ENCODE measurements around the gene PLXNC1.
A peak's percentile ranks its signal among the peaks of the same experiment; 100 is the strongest.

PLXNC1 gene

GRCh38 chr12:94297096-94297699 lies 148.8 kb downstream of the PLXNC1 start:
- H4K91ac ChIP-seq (ENCODE audit: low read depth, low read length) = no peak overlapping the region
- no peaks in the 10 kb centered on the region for H3K79me2 ChIP-seq (ENCODE audit: control insufficient read depth, insufficient read depth, low read length, poor library complexity)
- WGBS (ENCODE audit: extremely low coverage, insufficient coverage, insufficient read length) = no CpG with 5 or more reads among the region's 6 CpGs
- no peak overlapping the region for H2AFZ ChIP-seq (ENCODE audit: insufficient read depth, low read length, poor library complexity)
- H2BK5ac ChIP-seq (ENCODE audit: low read depth, low read length, poor library complexity) = no peak overlapping the region
- H4K8ac ChIP-seq (ENCODE audit: low read depth, low read length) = no peak overlapping the region
- H3K9me3 ChIP-seq (ENCODE audit: insufficient read depth, low read depth, low read length) = no peaks in the 10 kb centered on the region
- no peak overlapping the region for H3K4me3 ChIP-seq (ENCODE audit: low read depth, low read length)
- H3K36me3 ChIP-seq (ENCODE audit: control insufficient read depth in 1 of 2, insufficient read depth in 2 of 2, low read length in 2 of 2) = no peaks in the 10 kb centered on the region
- no peak overlapping the region for H3K14ac ChIP-seq (ENCODE audit: low read length)
- H2BK12ac ChIP-seq (ENCODE audit: low read length) = no peak overlapping the region
- no peaks in the 10 kb centered on the region for H3K27me3 ChIP-seq (ENCODE audit: insufficient read depth, low read length)
- no peak overlapping the region for H3K4ac ChIP-seq (ENCODE audit: low read depth, low read length)
- no peak overlapping the region for H2BK120ac ChIP-seq (ENCODE audit: insufficient read depth, low read length, poor library complexity)
- H3K27ac ChIP-seq (ENCODE audit: low read depth, low read length) = no peak overlapping the region
- no peak for DNase-seq
- no peak overlapping the region for H4K12ac ChIP-seq (ENCODE audit: low read depth, low read length)
- no peak overlapping the region for H3K9ac ChIP-seq (ENCODE audit: low read length)
- no peak overlapping the region for H3K18ac ChIP-seq (ENCODE audit: low read length)
- peaks cover 5 to 9% of the 10 kb centered on the region in 2 experiments for H3K4me1 ChIP-seq (ENCODE audit: control insufficient read depth in 1 of 2, insufficient read depth in 2 of 2, low read length in 2 of 2)
- H3K23ac ChIP-seq (ENCODE audit: low read length) = no peak overlapping the region
- no peaks in the 10 kb centered on the region for H3K79me1 ChIP-seq (ENCODE audit: low read length)
- no peak overlapping the region for H2AK5ac ChIP-seq (ENCODE audit: low read length)
- no peak overlapping the region for H3K4me2 ChIP-seq (ENCODE audit: low read length)

- H3K4me2 ChIP-seq (ENCODE audit: low read length) = no peak overlapping the region
- H4K91ac ChIP-seq (ENCODE audit: low read depth, low read length) = no peak overlapping the region
- H3K14ac ChIP-seq (ENCODE audit: low read length) = no peak overlapping the region
- H2AK5ac ChIP-seq (ENCODE audit: low read length) = no peak overlapping the region
- DNase-seq = no peak
- H3K4me1 ChIP-seq (ENCODE audit: control insufficient read depth in 1 of 2, insufficient read depth in 2 of 2, low read length in 2 of 2) = peaks cover 5 to 9% of the 10 kb centered on the region in 2 experiments
- H3K79me2 ChIP-seq (ENCODE audit: control insufficient read depth, insufficient read depth, low read length, poor library complexity) = no peaks in the 10 kb centered on the region
- no peaks in the 10 kb centered on the region for H3K79me1 ChIP-seq (ENCODE audit: low read length)
- no peak overlapping the region for H2BK12ac ChIP-seq (ENCODE audit: low read length)
- no peaks in the 10 kb centered on the region for H3K36me3 ChIP-seq (ENCODE audit: control insufficient read depth in 1 of 2, insufficient read depth in 2 of 2, low read length in 2 of 2)
- no peak overlapping the region for H3K9ac ChIP-seq (ENCODE audit: low read length)
- no peak overlapping the region for H3K4me3 ChIP-seq (ENCODE audit: low read depth, low read length)
- no peak overlapping the region for H2BK120ac ChIP-seq (ENCODE audit: insufficient read depth, low read length, poor library complexity)
- no peak overlapping the region for H2AFZ ChIP-seq (ENCODE audit: insufficient read depth, low read length, poor library complexity)
- H4K8ac ChIP-seq (ENCODE audit: low read depth, low read length) = no peak overlapping the region
- H4K12ac ChIP-seq (ENCODE audit: low read depth, low read length) = no peak overlapping the region
- H2BK5ac ChIP-seq (ENCODE audit: low read depth, low read length, poor library complexity) = no peak overlapping the region
- H3K27ac ChIP-seq (ENCODE audit: low read depth, low read length) = no peak overlapping the region
- H3K18ac ChIP-seq (ENCODE audit: low read length) = no peak overlapping the region
- H3K4ac ChIP-seq (ENCODE audit: low read depth, low read length) = no peak overlapping the region
- no peak overlapping the region for H3K23ac ChIP-seq (ENCODE audit: low read length)
- H3K27me3 ChIP-seq (ENCODE audit: insufficient read depth, low read length) = no peaks in the 10 kb centered on the region
- WGBS (ENCODE audit: extremely low coverage, insufficient coverage, insufficient read length) = no CpG with 5 or more reads among the region's 2 CpGs
- no peaks in the 10 kb centered on the region for H3K9me3 ChIP-seq (ENCODE audit: insufficient read depth, low read depth, low read length)
Measured at GRCh38 chr12:94297876-94298505, 149.6 kb downstream of the PLXNC1 start.

GRCh38 chr12:94299846-94300245 lies 151.5 kb downstream of the PLXNC1 start:
- Histone ChIP-seq H4K12ac (ENCODE audit: low read depth, low read length) (no peak overlapping the region), H3K18ac (ENCODE audit: low read length) (no peak overlapping the region), H3K4me2 (ENCODE audit: low read length) (no peak overlapping the region), H3K4ac (ENCODE audit: low read depth, low read length) (no peak overlapping the region), H2AK5ac (ENCODE audit: low read length) (no peak overlapping the region), H3K36me3 (ENCODE audit: control insufficient read depth in 1 of 2, insufficient read depth in 2 of 2, low read length in 2 of 2) (no peaks in the 10 kb centered on the region), H3K79me1 (ENCODE audit: low read length) (peaks cover 3% of the 10 kb centered on the region), H3K9ac (ENCODE audit: low read length) (no peak overlapping the region), H3K14ac (ENCODE audit: low read length) (no peak overlapping the region), H3K79me2 (ENCODE audit: control insufficient read depth, insufficient read depth, low read length, poor library complexity) (no peaks in the 10 kb centered on the region), H2BK12ac (ENCODE audit: low read length) (no peak overlapping the region), H3K27me3 (ENCODE audit: insufficient read depth, low read length) (no peaks in the 10 kb centered on the region), H3K4me1 (ENCODE audit: control insufficient read depth in 1 of 2, insufficient read depth in 2 of 2, low read length in 2 of 2) (peaks cover 5 to 11% of the 10 kb centered on the region in 2 experiments), H3K23ac (ENCODE audit: low read length) (no peak overlapping the region), H2BK120ac (ENCODE audit: insufficient read depth, low read length, poor library complexity) (no peak overlapping the region), H4K91ac (ENCODE audit: low read depth, low read length) (no peak overlapping the region), H4K8ac (ENCODE audit: low read depth, low read length) (no peak overlapping the region), H3K9me3 (ENCODE audit: insufficient read depth, low read depth, low read length) (no peaks in the 10 kb centered on the region), H3K4me3 (ENCODE audit: low read depth, low read length) (no peak overlapping the region), H2BK5ac (ENCODE audit: low read depth, low read length, poor library complexity) (no peak overlapping the region), H2AFZ (ENCODE audit: insufficient read depth, low read length, poor library complexity) (no peak overlapping the region), H3K27ac (ENCODE audit: low read depth, low read length) (no peak overlapping the region)
- DNase-seq = no peak
- no CpG with 5 or more reads among the region's 1 CpG for WGBS (ENCODE audit: extremely low coverage, insufficient coverage, insufficient read length)

- Histone ChIP-seq H2BK12ac (ENCODE audit: low read length) (peak overlapping the region; percentile 68), H2BK120ac (ENCODE audit: insufficient read depth, low read length, poor library complexity) (peak overlapping the region; percentile 71), H4K8ac (ENCODE audit: low read depth, low read length) (peak overlapping the region; percentile 26), H3K36me3 (ENCODE audit: control insufficient read depth in 1 of 2, insufficient read depth in 2 of 2, low read length in 2 of 2) (no peaks in the 10 kb centered on the region), H3K23ac (ENCODE audit: low read length) (no peak overlapping the region), H3K9ac (ENCODE audit: low read length) (no peak overlapping the region), H2AFZ (ENCODE audit: insufficient read depth, low read length, poor library complexity) (no peak overlapping the region), H3K79me2 (ENCODE audit: control insufficient read depth, insufficient read depth, low read length, poor library complexity) (no peaks in the 10 kb centered on the region), H2AK5ac (ENCODE audit: low read length) (no peak overlapping the region), H3K4me1 (ENCODE audit: control insufficient read depth in 1 of 2, insufficient read depth in 2 of 2, low read length in 2 of 2) (peaks cover 5 to 15% of the 10 kb centered on the region in 2 experiments), H4K12ac (ENCODE audit: low read depth, low read length) (no peak overlapping the region), H2BK5ac (ENCODE audit: low read depth, low read length, poor library complexity) (no peak overlapping the region), H3K18ac (ENCODE audit: low read length) (no peak overlapping the region), H4K91ac (ENCODE audit: low read depth, low read length) (peak overlapping the region; percentile 72), H3K4me2 (ENCODE audit: low read length) (no peak overlapping the region), H3K9me3 (ENCODE audit: insufficient read depth, low read depth, low read length) (no peaks in the 10 kb centered on the region), H3K4ac (ENCODE audit: low read depth, low read length) (no peak overlapping the region), H3K27me3 (ENCODE audit: insufficient read depth, low read length) (no peaks in the 10 kb centered on the region), H3K4me3 (ENCODE audit: low read depth, low read length) (no peak overlapping the region), H3K27ac (ENCODE audit: low read depth, low read length) (peak overlapping the region; percentile 59), H3K14ac (ENCODE audit: low read length) (peak overlapping the region; percentile 65), H3K79me1 (ENCODE audit: low read length) (peaks cover 7% of the 10 kb centered on the region)
- no CpG with 5 or more reads among the region's 1 CpG for WGBS (ENCODE audit: extremely low coverage, insufficient coverage, insufficient read length)
- no peak for DNase-seq
Measured at GRCh38 chr12:94304012-94304411, 155.6 kb downstream of the PLXNC1 start.
